Suppressor macrophage treated with lipopolysaccharide for 4 hours (primary cell): ENCODE results near the gene USP38.
"Not testable (repeated sequence)": the region's sequence is repeated elsewhere in the genome, so short reads cannot be mapped to it uniquely, and the experiment has no call there.

Source experiments
- DNase-seq: peaks from one replicate; pipeline ENCODE4 v3.0.0-alpha.2; 2020

USP38 gene

DNA sequence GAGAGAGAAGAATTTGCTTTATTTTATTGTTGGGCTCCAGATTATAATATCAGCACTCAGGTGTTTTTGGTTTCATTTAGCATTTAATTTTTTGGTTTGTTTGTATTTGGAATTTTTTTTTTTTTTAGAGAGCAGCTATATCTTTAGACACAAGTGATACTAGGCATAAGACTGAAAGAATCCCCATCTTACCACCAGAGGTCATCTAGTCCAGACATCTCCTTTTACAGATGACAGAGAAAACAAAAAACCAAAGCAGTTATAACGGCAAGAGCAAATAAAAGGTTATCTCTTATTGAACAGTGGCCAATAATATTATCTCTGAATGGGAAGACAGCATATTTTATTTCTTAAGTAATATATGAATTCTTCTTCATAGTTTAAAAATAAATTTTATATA lies 22.8 kb downstream of the USP38 start:
- no peak for DNase-seq

DNA sequence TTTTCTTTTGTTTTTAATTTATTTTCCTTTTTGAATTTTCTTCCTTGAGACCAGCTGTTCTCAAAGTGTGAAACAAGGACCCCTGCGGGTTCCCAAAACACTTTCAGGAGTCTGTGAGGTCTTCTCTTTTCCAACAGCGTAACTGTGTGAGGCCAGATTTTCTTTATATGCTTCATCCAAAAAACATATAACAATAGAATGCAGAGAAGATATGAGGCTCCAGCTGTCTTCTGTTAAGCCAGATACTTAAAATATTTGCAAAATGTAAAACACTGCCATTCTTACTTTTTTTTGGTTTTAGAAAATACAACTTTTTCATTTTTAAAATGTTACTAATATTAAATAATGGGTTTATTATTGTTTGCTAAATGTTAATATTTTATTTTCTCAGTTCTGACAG lies 27.8 kb downstream of the USP38 start:
- DNase-seq, result no peak

DNA sequence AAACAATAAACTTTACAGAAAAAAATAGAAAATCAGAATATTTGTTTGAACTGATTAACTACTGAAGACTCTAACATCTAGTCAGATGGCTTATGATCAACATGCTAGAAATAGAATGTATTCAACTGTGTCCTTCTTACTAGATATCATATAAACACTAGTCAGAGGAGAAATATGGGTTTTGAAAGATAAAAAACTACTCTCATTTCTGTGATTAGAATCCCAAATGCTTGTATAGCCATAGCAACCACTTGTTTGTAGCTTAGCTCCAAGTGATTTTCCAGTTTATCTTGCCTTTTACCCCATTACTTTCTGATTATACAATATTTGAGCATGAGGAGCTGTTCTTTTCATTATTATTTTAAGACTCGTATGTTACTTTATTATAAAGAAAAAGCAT lies 31.2 kb downstream of the USP38 start:
- no peak for DNase-seq

DNA sequence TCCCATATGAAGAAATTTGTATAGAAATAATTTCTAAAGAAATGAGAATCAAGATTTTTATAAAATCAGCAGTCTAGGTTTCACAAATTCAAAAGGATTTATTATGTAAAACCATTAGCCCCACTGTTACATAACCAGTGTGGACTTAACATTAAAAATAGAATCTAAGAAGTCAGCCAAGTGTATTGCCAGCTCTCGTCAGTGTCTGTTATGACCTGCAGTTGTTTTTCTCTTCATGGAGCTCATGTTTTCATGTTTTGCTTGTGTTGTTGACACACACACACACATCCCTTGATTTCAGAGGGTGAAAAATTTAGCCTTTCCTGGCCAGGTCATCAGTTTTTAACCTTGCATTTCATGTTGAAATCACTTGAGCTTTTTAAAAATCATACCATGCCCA lies 39.5 kb downstream of the USP38 start:
- no peak for DNase-seq

DNA sequence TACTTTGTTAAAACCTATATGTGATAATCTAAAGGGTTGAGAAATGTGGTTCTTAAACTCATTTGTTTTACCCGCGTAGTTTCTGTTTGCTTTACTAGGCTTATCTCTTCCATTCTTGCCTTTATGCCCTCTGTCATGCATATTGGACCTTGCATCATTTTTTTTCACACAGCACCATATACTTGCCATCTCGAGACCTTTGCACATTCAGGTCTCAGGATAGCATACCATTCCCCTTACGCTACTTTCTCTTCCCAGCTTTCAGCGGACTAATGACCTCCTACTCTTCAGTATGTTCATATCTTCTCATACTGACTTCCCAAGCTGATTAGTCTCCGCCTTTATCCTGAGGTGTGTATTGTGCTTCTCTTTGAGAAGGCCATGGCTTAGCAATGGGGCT lies 40.5 kb downstream of the USP38 start:
- no peak for DNase-seq

DNA sequence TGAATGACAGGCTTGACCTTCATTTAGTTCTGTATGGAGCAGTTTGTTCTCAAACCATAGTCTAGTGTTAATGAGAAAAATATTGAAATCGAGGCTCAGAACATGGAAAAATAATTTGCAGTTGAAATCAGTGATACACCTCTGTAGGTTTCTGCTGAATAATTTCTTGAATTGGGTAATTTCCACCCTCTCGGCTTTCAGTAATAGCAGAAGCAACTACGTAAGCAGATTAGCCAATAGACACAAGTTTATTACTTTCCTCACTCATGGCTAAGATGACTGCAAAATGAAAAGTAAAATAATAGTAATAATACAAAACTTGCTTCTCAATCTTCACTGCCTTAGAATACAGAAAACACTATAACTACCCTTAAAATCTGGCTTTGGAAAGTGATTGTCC lies 46.0 kb downstream of the USP38 start:
- DNase-seq, result peak; percentile 75

DNA sequence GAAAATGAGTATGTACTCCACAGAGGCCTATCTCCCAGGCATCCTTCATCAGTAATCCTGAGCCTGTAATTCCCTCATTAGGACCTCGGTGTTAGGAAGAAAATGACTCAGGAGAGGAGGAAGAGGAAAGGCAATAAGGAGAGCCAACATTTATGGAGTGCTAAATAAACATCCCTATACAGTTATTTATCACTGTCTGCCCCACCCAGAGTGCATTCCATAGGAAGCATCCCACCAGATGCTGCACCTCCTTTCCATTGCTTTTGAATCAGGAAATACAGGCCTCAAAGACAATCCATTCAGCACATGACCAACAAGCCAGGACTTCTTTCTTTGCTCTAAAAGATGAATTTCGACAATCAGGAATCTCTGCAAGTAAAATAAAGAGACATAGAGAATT lies 47.6 kb downstream of the USP38 start:
- no peak for DNase-seq

DNA sequence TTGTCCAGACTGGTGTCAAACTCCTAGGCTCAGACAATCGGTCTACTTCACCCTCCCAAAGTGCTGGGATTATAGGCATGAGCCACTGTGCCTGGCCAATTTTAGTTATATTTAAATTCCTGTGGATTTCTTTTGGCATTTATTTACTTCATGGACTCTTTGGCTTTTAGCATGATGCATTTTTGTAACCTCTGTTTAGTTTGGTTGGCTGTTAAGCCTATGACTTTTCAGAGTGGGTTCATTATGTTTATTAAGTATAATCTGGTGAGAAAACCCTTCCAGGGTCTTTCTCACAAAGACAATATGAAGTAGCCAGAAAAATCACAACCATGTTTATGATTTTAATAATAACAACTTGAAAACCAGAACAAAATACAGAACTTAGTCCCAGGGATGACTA lies 49.4 kb downstream of the USP38 start:
- no peak for DNase-seq

DNA sequence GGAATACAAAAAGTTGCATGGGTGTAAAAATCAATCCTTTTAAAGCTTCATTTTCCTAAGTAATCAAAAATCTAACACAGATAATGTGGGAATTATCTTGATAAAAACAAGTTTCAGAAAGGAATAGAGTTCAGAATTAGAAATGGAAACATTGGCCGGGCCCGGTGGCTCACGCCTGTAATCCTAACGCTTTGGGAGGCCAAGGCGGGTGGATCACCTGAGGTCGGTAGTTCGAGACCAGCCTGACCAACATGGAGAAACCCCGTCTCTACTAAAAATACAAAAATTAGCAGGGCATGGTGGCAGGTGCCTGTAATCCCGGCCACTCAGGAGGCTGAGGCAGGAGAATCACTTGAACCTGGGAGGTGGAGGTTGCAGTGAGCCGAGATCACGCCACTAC lies 52.5 kb downstream of the USP38 start:
- DNase-seq, result not testable (repeated sequence)

DNA sequence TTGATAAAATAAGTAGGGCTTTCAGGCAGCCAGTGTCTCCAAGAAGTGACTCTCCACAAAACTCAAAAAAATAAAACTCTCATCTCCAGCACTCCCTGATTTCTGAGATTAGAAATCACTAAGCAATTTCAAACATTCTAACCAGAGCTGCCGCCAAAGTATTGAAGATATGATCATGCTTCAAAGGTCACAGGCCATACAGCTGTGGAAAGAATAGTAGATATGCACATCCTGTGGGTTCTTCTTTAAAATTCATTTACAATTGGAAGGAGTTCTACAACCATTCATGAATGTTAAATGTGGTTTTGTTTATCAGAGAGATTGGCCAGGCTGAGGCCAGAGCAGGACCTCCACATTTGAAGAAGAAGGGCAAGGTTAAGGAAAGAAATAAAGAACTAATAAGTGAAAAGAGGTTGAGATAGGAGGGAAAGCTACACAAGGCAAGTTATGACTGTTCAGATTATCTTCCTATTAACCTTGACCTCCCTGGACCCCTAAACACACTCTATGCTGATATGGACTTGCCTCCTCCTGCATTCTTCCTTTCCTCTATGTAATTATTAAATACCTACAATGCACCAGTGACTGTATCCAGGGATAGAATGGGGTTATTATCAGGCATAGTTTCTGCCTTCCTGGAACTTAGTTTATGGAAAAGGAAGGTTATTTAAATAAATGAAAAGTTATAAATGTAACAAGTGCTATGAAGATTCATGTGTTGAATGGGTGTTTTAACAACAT lies 56.4 kb downstream of the USP38 start:
- DNase-seq, result no peak

DNA sequence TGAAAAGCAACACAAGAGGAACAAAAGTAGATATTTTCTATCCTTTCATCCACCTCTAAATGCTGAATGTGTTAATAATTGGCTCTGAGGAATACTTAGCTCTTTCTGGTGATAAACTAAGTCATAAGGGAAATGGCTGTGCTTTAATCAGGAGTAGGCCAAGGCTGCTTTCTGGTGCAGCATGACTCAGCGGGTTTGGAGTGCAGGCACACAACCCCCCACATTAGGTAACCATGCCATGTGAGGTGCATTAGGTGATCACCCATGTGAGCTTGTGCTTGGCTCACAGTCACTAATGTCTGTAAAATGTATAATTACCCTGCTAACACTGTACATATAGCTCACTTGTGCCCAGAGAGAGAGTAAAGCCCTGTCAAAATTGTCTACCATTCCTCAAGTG lies 57.2 kb downstream of the USP38 start:
- DNase-seq, result no peak

DNA sequence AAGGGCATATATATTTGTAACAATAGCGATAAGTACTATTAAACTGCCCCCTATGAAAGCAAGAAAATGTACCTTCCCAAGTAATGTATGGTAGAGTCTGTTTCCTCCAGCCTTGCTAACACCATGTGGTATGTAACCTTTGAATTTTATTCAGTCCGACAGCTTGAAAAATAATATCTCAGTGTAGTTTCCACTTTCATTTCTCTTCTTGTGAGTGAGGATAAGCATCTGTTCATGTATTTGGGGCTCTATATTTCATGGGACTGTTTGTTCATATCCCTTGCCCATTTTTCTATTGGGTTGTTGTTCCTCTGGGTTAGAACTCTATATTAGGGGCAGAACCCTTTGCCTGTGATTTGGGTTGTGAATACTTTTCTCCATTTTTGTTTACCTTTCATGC lies 58.3 kb downstream of the USP38 start:
- no peak for DNase-seq

DNA sequence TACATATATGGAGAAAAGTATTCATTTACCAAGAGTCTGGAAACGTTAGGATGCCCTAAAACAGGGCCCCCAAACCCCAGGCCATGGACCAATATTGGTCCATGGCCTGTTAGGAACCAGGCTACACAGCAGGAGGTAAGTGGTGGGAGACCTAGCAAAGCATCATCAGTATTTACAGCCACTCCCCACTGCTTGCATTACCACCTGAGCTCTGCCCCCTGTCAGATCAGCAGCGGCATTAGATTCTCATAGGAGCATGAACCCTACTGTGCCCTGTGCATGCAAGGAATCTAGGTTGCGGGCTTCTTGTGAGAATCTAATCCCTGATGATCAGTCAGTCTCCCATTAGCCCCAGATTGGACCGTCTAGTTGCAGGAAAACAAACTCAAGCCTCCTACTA lies 62.3 kb downstream of the USP38 start:
- DNase-seq, result no peak

DNA sequence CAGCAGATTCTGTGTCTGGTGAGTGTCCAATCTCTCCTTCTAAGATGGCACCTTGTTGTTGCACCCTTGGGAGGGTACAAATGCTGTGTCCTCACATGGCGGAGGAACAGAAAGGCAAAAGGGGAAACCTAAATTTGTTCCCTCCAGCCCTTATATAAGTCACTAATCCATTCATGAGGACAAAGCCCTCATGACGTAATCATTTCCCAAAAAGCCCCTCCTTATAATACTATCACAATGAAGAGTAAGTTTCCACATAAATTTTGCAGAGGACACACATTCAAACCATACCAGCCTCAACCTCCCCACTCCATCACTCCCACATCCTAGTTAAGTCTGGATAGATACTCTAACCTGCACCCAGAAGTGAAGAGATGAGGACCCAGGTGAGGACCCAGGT lies 63.1 kb downstream of the USP38 start:
- DNase-seq, result no peak

DNA sequence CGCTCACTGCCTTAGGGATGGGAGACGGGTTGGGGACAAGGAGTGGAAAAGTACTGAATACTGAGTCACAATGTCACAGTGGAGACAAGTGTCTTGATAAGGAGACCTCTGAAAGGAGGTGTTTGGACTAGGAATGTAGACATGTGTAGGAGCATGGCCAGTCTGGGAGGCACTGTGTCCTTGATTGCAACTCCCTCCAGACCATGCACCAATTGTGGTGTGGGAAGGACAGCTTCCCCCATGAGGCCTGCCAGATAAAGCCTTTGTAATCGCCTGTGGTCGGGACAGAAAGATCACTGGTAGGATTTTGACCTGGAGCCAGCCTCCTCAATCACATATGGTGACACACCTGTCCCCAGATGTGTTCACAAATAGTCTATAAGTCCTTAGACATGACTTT lies 64.1 kb downstream of the USP38 start:
- DNase-seq, result no peak

DNA sequence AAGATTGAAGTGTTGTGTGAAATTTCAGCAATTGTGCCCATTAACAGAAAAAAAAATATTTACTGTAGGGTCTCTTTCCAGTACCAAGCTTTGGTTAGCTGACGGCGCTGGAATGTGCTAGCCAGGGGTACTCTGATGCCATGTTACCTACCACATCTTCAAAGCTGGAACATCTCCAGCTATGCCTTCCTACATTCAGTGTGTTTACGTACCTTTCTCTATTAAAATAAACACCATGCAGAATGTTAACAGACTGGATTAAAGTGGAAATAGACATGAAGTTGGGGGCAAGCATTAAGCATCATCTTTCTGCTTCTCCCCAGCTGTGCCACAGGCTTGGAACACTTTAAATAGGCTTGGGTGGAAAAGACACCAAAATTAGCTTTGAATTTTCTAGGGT lies 65.9 kb downstream of the USP38 start:
- no peak for DNase-seq

DNA sequence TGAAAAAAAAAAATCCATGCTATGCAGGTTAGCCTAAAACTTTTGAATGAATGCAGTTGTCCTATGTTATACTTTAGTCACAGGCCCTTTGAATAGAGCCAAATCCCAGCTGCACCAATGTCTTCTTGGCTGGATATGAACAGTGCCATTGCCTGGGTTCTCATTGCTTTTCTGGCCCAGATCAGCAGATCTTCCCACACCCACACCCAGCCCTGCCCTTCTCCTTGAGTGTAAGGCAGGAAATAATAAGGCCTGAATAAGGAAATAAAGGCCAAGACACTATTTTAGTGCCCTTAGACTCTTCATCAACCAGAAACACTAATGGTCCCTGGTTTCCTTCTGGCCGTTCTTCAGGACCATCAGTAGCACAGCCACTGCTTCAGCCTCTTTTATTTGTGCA lies 66.6 kb downstream of the USP38 start:
- DNase-seq, result no peak

DNA sequence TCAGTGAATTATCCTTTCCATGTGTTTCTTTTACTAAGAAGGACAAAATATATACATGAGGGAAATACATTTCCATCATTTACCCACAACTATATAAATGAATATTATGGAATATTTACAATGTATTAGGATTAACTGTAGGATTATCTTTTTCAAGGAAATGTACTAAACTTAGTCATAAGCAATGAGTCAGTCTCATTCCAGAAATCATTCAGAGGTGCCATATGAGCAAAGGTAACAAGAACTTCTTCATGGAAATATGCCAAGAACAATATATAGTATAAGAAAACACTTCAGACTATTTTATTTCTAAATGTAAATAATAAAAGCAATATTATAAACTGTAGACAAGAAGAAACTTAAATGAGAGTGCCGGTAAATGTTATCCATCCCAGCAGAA lies 67.1 kb downstream of the USP38 start:
- no peak for DNase-seq

DNA sequence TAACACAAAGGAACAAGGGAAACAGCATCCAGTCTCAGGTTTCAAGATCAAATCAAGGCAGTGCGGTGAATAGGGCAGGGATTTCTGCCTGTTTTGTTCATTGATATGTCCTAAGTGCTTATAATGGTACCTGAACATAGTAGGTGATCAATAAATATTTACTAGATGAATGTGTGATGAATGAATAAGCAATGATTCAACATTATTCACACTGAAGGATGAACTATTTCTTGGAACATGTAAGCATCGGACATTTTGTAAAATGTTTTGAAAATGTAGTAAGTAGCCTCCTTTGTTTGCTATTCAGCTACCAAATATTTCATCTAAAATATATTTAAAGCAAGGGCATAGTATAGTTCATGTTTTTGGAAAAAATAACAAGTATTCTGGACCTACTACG lies 67.8 kb downstream of the USP38 start:
- no peak for DNase-seq

DNA sequence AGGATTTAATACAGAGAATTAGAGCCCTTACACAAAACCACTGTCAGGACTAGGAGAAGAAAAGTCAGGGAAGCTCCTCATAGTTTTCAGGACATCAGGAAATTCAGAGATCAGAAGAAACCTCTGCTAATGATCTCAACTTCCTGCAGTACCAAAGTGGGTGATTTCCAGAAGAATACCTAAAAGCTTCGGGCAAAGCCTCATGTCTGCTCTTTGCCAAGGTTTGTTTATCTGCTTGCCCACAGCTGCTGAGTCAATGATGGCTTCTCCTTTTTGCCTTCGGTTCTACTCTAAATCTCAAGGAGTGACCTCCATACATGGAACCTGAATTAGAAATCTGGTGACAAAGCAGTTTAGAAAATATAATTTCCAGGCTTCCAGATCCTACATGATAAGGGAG lies 68.4 kb downstream of the USP38 start:
- no peak for DNase-seq

DNA sequence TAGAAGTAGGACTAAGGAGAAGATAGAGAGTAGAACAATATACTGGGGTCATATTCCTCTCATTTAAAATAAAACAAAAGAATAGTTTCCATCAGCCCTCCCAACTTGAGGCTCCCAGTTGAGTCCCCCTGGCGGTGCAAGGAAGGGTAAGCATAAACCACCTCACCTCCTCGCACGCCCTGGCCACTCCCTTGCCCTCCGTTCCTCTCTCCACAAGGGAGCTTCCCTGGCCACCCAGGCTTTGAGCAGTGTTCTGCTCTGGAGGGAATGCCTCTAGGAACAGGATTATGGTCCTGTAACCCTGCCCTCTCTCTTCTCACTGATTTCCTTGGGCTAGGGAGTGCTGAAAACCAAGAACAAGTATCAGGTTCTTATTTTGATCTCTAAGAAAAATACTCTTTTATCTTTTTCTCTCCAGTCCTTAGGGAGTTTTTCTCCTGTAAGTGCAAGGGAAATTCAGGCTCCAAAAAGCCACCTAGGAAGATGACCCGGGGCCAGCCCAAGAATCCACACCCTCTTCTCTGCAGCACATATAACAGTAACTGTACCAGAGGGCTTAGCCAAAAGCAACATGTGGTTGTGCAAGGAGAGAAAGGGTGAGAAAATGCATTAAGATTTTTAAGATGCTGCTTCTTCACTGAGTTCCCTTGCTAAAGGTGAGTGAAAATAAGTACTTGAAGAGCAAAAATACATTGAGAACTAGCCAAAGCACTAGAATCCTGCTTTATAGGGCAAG lies 69.9 kb downstream of the USP38 start:
- no peak for DNase-seq

DNA sequence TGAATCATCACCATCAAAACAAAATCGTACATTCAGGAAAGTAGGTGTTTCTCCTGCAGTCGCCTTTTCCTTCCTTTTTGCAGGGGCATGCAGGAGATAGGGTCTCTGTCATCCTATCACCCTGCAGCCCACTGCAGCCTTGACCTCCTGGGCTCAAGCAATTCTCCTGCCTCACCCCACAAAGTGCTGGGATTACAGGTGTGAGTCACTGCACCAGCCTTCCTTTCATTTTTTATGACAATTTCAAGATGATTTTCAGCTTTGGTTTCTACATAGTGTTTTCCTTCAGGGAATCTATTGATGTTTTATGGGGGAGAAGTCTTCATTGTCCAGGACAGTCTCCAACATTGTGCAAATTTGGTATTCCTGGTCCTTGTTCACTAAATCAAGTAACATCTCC lies 71.7 kb downstream of the USP38 start:
- no peak for DNase-seq

DNA sequence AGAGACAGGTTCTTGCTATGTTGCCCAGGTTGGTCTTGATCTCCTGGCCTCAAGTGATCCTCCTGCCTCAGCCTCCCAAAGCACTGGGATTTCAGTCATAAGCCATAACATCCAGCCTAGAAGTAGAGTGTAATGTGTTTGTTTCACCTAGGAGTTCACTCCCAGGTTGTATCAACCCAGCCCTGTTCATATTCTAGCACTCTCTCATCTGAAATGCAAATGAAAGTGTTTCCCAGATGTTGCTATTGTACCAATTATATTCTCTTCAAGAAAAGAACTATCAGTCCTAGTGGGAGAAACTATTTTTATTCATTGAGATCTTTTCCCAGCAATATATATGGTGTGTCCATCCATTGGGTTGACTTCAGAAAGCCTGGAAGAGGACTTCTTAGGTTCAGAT lies 72.6 kb downstream of the USP38 start:
- no peak for DNase-seq

DNA sequence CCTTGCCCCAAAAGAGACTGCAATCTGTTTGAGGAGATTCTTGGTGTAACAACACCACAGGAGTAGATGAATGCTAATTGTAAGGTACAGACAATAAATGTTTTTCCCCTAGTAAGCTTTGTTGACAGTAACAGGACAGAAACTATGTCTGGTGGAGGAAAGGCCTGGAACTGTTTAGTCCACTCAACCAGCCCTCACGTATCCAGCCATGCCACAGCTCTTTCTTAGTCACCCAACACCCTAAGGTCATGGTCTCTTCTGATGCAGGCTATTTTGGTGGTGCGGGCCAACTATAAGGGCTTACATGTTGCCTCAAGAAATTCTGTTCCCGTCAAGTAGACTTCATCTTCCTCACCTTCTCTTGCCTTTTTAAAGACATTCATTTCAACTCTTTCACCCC lies 76.0 kb downstream of the USP38 start:
- no peak for DNase-seq

DNA sequence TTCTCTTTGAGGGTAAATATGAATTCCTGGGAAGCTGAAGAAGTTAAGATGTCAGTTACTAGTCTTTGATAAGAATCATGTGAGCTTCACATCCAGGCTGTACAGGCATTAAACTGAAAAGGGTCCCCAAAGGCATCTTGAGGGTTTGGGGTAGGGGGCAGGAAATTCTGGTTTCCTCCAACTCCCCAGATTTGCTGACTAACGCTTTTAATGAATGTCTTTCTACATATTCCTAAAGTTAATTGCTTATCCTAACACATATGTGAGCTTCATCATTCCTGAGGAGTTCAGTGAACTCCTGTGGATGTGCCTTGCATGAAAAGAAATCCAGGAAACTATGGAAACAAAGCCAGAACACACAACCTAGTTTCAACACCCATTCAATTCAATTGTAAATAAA lies 78.1 kb downstream of the USP38 start:
- DNase-seq, result no peak
